KG1 (cell line): ENCODE measurements around the gene IL12B.
"Not testable (repeated sequence)": the region's sequence is repeated elsewhere in the genome, so short reads cannot be mapped to it uniquely, and the experiment has no call there.

Source experiments
- DNase-seq: peaks from one replicate; lab custom pipeline; 2025; lab: John Stamatoyannopoulos, UW

The IL12B gene

DNA sequence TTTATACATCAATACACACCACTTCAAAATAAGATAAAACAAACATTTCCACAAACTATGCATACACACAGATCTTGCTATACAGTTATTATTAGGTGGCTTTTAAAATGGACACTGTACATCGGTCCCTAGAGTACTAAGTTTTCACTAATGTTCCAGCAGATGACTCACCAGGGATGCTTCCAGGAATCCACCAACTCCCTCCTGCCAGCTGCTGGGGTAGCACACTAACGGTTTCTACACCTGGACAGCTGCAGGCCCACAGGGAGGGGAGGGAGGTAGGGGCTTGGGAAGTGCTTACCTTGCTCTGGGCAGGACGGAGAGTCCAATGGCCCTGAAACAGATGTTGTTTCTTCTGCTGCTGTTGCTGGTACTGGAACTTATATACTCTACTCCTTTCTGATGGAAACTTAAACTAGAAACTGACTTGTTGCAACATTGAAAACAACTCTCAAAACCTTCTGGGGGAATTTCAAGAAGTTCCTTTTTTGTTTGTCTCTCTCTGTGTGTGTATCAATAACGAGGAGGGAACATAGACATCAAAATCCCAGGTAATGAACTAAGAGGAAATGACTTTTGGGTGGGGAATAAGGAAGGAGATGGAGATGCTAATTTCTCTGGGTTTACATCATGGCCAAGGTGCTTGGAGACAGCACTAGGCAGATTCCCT, at the start of gene IL12B:
Gene IL12B, minus strand, starts transcription at position 357 of the 670 bp plus-strand sequence. CDS start 3,705 bp downstream, outside the sequence.
- DNase-seq, result no peak

DNA sequence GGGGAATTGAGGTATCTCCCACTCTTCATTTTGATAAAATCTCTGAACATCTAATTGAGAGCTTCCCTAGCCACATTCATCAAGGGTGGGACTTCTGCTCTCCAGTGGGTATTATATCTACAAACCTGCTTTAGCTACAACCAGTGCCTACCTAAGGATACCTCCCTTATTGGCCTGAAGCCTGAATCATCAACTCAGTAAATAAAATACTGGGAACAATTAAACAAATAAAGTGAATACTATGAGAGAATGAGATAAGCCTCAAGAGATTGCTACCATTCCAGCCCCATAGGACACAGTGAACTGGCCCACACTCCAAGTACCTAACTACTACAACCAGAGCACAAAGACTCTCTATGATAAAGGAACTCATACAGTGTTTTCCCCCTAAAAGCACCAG, 47.4 kb upstream of the IL12B start:
- no peak for DNase-seq

DNA sequence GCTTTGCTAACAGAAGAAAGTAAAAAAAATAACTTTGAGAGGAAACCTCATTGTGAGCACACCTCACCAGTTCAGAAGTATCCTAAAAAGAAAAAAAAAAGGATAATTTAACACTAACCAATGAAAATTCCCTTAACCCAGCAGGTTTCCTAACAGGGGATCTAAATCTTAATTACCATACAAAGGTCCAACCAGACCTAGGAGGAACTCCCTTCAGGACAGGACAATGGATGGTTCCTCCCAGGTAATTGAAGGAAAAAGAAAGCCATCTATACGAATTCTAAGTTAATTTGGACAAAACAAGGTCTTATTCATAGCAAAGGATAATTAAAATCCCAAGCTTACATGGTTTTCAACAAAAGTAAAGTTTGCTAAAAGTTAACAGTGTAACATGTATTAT, 37.6 kb upstream of the IL12B start:
- not testable (repeated sequence) for DNase-seq

DNA sequence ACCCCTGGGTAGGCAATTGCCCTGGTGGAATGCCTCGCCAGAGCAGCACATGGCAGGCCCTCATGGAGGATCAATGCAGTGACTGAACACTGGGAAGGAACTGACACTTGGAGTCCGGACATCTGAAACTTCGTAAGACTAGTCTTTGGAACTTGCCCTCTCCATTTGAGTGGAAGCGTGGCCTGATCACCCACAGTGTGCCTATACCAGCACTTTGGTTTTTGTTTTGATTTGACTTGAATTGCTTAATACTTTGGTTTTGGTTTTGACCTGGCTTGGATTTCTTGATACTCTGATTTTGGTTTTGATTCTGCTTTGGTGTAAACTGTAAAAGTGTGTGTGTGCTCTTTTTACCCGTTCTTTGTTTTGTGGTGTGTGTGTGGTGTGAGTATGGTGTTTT, 36.5 kb upstream of the IL12B start:
- not testable (repeated sequence) for DNase-seq

DNA sequence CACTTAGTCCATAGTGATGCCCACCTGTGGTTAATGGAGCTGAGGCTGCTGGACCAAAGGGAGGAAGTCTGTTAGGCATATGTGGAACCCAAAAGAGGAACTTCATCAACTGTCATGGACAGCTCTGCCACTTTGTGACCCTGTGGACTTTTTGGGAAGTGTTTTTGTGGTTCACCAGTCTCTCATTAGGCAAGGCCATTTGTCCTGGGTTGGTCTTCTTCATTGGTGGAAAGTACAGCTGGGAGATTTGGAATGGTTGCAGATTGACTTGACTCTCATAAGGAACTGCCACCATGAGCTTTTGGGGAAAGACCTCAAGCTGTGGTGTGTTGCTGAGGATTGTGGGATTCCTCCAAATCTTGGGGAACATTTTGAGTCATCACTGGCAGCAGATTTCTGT, 31.9 kb upstream of the IL12B start:
- peak; percentile 28 for DNase-seq

DNA sequence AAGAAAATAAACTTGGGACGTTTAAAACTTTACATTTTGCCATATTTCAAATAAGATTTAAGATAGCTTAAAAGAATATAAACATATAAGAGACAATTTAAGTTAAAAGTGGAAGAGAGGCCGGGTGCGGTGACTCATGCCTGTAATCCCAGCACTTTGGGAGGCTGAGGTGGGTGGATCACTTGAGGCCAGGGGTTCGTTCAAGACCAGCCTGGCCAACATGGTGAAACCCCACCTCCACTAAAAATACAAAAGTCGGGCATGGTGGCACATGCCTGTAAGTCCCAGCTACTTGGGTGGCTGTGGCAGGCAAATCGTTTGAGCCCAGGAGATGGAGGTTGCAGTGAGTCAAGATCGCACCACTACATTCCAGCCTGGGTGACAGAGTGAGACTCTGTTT, 29.6 kb upstream of the IL12B start:
- DNase-seq, result not testable (repeated sequence)

DNA sequence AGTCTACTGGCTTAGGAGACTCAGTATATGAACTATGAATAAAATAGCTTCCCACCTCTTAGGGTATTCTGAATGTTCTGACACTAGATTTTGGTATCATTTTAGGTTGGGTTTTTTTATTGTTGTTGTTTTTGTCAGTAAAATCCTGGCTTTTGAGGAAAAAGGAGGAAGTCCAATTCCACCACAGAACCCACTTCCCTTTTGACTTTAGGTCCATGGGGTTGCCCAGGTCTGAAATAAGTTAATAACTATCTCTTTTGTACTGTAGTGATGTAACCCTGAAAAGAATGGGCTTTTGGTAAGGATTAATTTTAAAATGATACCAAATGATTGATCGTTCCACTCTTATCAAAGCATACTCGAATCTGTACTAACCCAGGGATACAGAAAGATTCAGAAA, 29.1 kb upstream of the IL12B start:
- no peak for DNase-seq

DNA sequence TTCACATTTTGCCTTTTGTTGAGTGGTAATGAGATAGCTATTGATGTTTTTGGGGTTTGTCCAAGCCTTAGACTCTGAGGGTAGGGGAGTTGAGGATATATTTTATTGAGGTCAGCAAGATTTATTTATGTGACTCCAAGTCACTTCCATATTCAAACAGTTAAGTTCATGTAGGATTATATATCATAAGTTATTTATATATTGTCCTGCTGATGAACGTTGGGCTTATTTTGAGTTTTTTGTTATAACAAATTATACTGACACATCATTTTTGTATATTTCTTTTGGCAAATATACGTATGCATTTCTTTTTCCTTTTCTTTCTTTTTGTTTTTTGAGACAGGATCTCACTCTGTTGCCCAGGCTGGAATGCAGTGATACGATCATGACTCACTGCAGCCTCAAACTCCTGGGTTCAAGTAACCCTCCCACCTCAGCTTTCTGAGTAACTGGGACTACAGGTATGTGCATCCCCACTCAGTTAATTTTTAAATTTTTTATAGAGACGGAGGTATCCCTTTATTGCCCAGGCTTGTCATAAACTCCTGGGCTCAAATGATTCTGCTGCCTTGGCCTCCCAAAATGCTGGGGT, 23.5 kb upstream of the IL12B start:
- DNase-seq, result no peak

DNA sequence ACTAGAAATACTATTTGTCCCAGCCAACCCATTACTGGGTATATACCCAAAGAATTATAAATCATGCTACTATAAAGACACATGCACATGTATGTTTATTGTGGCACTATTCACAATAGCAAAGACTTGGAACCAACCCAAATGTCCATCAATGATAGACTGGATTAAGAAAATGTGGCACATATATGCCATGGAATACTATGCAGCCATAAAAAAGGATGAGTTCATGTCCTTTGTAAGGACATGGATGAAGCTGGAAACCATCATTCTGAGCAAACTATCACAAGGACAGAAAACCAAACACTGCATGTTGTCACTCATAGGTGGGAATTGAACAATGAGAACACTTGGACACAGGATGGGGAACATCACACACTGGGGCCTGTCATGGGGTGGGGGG, 20.4 kb upstream of the IL12B start:
- not testable (repeated sequence) for DNase-seq

DNA sequence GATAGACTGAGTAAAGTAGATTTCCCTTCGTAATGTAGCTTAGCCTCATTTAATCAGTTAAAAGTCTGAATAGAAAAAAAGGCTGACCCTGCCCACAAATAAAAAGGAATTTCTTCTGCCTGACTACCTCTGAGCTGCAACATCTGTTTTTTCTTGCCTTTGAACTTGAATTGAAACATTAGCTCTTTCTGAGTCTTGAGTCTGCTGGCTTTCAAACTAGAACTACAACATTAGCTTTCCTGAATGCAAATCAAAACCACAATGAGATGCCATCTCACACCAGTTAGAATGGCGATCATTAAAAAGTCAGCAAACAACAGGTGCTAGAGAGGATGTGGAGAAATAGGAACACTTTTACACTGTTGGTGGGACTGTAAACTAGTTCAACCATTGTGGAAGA, 19.9 kb upstream of the IL12B start:
- not testable (repeated sequence) for DNase-seq

DNA sequence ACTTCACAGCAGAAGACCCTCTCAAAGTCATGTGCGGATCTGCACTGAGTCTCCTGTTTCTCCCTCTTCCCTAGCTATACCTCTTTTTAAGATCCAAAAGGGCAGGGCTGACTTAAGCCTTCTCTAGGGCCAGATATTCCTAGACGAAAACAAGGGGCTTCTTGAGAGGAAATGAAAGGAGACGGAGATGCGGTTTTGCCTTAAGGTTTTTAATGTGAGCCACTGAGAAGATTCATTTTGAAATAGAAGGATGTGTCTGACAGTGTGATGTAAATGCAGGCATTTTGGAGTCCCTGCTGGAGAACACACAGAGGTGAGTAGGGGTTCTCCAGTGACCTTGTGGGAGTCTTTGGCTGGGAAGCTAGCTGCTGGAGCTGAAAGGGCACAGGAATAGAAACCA, 15.6 kb upstream of the IL12B start:
- no peak for DNase-seq

DNA sequence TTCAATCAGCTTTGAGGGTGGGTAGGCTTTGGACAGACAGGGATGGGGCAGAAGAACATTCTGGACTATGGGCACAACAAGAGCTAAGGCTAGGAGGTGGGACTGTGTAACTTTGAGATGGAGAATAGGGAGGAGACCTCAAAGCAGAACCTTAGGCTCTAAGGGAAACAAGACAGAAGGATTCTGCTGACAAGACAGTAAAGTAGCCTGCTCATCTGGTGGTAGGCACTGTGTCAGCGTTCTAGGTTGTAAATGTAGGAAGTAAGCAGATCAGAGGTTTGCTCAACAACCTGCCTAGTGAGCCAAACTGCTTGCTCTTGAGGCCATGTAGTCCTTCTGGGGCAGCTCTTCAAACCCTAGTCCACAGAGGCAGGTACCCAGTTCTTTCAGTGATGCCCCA, 15.0 kb upstream of the IL12B start:
- no peak for DNase-seq

DNA sequence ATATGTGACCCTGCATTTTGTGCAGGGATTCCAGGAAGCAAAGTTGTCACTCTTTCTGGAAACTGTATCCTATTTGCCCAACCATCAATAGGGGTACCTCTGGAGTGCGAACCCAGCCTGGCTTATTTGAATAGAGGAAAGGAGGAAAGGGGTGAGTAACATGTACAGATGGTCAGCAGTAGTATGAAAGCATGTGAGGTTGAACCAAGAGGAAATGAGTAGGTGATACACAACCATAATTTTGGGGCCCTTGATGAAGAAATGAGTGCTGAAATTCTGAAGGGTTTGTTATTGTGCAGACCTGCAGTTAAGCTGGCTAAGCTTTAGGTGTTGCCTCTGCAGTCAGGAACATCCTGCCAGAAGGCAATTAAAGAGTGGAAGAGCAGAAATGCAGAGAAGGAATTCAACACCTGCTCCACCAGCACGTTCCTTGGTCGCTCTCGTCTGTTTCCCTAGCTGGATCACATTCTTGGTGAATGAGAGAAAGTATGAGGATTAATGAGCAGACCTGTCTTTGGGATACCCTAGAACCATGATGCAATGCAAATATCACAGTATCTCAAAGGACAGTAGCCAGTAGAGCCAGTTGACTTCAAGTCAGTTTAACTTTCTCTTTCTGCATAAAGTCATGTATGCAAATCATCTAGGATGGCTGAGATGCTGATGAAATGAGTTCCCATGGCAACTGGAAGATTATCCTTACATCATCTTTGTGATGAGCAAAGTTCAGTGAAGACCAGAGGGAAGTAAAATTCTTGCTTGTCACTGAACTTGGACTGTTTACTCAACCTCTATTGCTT, 13.2 kb upstream of the IL12B start:
- no peak for DNase-seq

DNA sequence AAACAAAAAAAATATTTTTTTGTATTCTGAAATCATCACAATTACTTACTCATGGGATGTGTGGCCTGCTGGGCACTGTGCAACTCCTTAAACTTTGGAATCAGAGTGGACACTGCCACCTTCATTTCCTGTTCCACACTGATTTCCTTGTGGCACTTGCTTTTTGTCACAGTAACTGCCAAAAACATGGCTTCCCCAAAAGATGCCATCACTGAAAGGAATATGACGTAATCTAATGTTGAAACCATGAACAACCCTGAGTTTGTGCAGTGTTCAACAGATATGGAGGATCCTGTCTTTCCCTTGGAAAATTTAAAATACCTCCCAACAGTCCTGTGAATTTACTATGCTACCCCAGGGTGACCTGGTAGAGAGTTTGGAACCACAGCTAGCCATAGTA, 12.6 kb upstream of the IL12B start:
- no peak for DNase-seq

DNA sequence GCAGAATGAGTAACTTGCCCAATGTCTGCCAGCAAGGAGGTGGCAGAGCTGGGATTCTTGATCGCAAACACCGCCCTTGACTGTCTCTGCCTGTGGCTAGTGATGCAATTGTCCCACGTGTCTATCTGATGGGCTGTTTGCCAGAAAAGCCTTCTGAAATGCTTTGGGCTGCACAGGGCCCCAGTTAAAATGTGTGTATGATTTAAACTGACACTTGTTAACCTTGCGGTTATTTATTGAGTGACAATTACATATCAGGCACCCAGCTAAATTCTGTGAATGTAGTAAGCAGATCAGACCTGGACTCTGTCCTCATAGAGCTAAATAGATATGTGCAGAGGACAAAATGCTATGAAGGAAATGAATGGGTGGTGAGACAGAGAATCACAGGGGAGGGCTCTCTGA, 11.6 kb upstream of the IL12B start:
- DNase-seq, result peak; percentile 45

DNA sequence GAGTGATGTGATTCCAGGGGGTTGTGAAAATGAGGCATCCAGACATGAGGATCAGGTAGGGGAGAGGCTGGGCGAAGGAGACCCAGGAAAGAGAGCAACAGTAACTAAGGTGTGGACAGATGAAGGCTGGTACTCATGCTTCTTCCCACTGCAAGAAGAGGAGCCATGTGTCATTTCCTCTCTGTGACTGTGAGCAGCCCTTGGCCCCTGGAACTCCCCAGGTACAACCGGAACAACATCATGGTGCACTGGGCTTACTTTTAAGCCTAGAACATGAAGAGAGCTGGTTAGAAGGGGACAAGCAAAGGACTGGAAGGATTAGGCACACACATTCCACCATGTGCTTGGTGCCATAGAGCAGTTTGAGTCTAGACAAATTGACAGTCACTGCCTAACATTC, 10.9 kb upstream of the IL12B start:
- DNase-seq, result no peak

DNA sequence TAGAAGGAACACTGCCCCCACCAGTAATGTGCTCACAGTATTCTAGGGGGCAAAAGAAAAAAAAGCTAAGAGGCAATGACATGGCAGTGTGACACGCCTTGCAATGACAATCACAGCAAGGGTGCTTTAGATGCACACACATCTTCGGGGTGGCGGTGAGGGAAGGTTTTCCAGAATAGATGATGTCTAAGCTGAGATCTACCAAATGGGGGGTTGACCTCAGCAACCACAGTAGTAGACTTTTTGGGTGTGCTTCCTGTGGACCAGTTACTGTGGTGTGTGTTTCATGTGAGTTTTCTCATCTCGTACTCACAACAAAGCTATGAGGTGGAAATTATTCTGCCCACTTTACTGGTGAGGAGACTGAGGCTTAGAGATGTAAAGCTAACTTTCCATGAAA, 10.2 kb upstream of the IL12B start:
- DNase-seq, result no peak

DNA sequence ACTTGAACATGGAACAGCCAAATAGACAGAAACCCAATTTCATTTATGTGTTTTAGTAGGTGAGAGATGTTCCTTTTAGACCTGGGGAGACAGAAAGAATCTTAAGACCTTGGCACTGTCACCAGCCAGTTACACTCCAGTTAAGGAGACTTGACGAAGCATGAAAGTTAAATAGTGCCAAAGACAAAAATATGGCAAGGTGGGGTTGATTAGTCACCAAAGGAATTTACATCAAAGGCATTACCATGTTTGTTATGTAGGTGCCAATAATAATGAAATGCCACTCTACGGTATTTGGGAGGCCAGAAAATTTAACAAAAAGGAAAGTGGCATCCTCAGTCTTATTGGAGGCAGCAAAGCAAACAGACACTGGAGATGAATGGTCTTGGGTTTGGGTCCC, 9.2 kb upstream of the IL12B start:
- DNase-seq, result no peak

DNA sequence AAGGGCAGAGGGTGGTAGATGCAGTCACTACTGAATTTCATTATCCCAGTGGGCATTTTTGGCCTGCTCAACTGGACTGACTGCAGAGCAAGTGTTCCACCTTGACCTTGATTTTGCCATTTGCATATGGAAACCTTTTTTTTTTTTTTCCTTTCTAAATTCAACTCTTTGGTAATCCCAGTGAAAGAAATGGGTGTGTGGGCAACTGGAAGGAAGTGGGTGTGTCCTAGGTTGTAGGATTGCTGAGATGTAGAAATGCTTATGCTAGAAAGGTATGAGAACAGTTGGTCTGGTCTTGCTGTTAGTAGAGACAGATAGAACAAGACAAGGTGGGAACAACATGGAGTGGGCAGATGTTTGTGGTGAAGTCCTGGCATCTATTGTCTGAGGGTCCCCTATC, 7.8 kb upstream of the IL12B start:
- no peak for DNase-seq

DNA sequence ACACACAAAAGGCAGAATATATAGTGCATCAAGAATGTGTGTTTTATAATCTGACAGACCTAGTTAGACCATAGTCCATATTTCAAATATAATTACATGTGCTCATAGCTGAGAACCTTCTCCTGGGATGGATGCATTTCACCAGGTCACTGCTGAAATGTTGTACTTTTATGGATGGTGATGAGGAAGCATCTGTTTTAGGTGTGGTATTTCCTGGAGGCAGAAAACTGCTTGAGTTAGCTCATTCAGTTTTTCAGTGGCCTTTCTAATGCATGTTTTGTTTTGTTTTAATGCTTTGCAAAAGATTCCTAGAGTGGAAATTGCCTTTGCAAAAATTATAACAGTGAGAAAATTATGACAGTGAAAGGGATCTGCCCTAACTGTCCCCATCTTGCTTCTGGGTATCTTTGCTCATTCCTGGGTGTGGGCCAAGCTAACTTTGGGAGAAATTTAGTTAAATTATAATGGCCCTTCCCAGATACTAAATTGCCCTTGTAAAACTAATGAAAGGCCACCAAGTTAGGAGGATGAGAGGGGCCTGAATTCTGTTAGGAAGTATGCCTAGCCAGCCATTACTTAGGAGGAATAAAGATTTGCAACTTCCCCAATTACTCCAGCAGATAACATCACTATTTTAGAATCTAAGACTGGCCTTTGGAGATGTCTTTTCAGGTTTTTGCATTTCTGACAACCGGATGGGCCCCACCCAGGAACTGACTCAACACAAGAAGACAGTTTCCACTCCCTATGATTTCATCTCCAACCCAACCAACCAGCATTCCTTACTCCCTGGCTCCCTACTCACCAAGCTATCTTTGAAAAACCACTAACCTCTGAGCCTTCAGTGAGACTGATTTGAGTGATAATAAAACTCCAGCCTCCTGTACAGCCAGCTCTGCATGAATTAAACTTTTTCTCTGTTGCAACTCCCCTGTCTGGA, 7.0 kb upstream of the IL12B start:
- no peak for DNase-seq

DNA sequence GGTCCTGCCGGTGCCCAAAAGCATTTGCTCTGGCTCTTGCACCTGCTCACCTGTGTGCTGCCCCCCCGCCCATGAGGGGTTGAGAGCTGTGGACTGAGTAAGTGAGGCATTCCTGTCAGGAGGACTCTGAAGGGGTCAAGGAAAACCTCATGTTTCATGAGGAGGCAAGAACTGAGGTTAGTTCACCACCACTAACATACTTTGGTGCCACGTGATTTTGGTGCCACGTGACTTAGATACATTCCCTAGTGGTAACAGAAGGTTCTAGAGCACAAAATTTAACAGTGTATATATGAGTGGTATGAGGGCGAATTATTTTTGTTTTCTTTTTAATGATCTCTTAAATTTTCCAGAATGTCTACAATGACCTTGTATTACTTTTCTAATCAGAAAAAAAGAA, 6.3 kb upstream of the IL12B start:
- no peak for DNase-seq

DNA sequence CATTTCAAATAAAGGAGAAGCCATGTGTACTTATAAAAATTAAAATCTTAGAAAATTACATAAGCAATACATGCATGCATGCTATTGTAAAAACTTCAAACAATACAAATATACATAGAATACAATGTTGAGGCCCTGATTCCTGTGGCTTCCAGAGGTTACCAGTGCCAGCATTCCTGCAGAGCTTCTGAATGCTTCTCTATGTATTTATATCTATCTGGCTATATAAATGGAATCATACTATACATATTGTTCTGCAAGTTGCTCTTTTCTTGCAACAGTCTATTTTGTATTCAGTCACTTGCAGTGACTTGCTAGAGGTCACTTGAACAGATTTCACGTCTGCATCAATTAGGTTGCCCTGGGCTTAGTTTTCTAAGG, 3.2 kb upstream of the IL12B start:
- no peak for DNase-seq
